ENCODE results near the gene CGN.

The CGN gene

DNA sequence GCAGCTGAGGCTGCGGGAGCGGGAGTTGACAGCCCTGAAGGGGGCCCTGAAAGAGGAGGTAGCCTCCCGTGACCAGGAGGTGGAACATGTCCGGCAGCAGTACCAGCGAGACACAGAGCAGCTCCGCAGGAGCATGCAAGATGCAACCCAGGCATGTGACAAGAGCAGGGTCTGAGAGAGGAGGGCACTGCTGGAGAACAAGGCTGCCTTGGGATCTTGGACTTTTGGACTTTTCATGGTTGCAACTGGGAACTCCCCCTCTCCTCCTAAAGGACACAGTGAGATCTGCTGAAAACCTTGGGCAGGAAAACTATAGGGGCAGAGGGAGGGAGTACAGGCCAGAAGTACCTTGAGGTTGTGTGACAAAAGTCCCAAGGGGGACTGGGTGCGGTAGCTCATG lies 13.5 kb downstream of the CGN start:
- H3K36me3 ChIP-seq = 0 out of 22 replicates have a peak, but pooled peaks cover 0 to 2% (median 0%) of the 10 kb centered on the region in 11 experiments
- H3K9ac ChIP-seq = no peak overlapping the region
- no peaks in the 10 kb centered on the region for H3K9me3 ChIP-seq (replicated peaks in 1 of 11)
- peak overlapping the region in 10 of 11 experiments; percentile 12 to 84 (median 74); a peak in 18 of 22 replicates for H3K4me2 ChIP-seq
- 0 out of 22 replicates have a peak, but pooled peaks cover 0 to 7% (median 0%) of the 10 kb centered on the region in 11 experiments for H3K27me3 ChIP-seq
- no peak overlapping the region for H3K4me3 ChIP-seq
- H3K4me1 ChIP-seq = peaks cover 0 to 32% (median 21%) of the 10 kb centered on the region in 10 experiments; a peak in 18 of 20 replicates
- TF ChIP-seq Cebpa-rat (IDR thresholded peaks at IDR 0.05) = no peak
- H3K27ac ChIP-seq = no peak overlapping the region
- H4K20me1 ChIP-seq = no peaks in the 10 kb centered on the region; a peak in 1 of 22 replicates

DNA sequence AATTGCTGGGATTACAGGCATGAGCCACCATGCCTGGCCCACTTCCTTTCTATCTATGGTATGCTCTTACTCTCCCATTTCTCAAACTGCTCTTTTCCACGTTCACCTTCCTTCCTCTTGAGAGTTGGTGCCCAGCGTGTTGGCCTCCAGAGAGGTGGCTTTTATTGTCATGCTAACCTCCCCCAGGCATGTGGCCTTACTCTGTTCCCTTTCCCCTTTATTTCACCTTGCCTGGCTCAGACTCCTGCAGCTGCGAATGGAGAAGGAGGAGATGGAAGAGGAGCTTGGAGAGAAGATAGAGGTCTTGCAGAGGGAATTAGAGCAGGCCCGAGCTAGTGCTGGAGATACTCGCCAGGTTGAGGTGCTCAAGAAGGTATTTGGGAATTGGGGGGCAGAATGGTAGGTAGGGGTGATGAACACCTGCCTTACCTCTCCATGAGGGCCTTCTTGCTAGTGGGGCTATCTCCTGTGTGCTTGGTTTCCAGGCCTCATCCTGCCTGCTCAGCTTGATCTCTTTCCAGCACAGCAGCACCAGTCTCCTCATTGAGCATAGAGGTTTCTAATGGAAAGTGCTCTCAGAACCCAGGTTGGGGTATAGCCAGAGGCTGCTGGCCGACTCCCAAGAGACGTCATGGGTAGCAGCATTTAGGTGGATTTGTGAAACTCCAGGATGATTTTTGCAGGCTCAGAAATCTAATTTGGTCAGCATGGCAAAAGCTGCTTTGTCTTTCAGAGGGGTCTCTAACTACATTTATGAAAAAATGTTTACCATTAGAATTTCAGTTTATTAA lies 15.7 kb downstream of the CGN start:
- H3K36me3 ChIP-seq = 0 out of 22 replicates have a peak, but pooled peaks cover 0 to 3% (median 0%) of the 10 kb centered on the region in 11 experiments

DNA sequence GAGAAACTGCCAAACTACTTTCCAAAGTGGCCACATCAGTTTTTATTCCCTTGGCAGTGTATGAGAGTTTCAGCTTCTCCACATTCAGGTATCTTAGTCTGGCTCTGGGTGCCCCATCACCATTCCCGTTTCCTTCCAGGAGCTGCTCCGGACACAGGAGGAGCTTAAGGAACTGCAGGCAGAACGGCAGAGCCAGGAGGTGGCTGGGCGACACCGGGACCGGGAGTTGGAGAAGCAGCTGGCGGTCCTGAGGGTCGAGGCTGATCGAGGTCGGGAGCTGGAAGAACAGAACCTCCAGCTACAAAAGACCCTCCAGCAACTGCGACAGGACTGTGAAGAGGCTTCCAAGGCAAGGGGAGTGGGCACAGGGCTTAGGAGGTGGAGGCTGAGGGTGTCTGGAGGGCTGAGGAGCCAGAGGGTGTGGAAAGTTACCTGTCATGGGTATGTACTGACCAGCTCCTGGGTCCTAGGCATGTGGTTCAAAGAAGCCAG lies 18.1 kb downstream of the CGN start:
- Histone ChIP-seq H3K9ac (no peak overlapping the region), H3K9me3 (replicated peaks in 1 of 11) (no peaks in the 10 kb centered on the region), H3K4me1 (peaks cover 0 to 36% (median 28%) of the 10 kb centered on the region in 10 experiments; a peak in 18 of 20 replicates), H3K4me3 (no peak overlapping the region), H3K4me2 (no peak overlapping the region), H3K27me3 (0 out of 22 replicates have a peak, but pooled peaks cover 0 to 7% (median 0%) of the 10 kb centered on the region in 11 experiments), H4K20me1 (no peaks in the 10 kb centered on the region; a peak in 1 of 22 replicates), H3K36me3 (0 out of 22 replicates have a peak, but pooled peaks cover 0 to 3% (median 0%) of the 10 kb centered on the region in 11 experiments), H3K27ac (no peak overlapping the region)
- TF ChIP-seq Cebpa-rat (IDR thresholded peaks at IDR 0.05) = no peak

More for the DNA sequence above, 15.7 kb downstream of the CGN start:
- H3K9ac ChIP-seq = no peak overlapping the region
- H3K4me1 ChIP-seq = peaks cover 0 to 32% (median 21%) of the 10 kb centered on the region in 10 experiments; a peak in 18 of 20 replicates
- no peak overlapping the region for H3K4me3 ChIP-seq
- no peak overlapping the region for H3K27ac ChIP-seq
- 0 out of 22 replicates have a peak, but pooled peaks cover 0 to 7% (median 0%) of the 10 kb centered on the region in 11 experiments for H3K27me3 ChIP-seq
- no peak overlapping the region for H3K4me2 ChIP-seq
- H4K20me1 ChIP-seq = no peaks in the 10 kb centered on the region; a peak in 1 of 22 replicates
- no peaks in the 10 kb centered on the region for H3K9me3 ChIP-seq (replicated peaks in 1 of 11)
- no peak for TF ChIP-seq Cebpa-rat (IDR thresholded peaks at IDR 0.05)

DNA sequence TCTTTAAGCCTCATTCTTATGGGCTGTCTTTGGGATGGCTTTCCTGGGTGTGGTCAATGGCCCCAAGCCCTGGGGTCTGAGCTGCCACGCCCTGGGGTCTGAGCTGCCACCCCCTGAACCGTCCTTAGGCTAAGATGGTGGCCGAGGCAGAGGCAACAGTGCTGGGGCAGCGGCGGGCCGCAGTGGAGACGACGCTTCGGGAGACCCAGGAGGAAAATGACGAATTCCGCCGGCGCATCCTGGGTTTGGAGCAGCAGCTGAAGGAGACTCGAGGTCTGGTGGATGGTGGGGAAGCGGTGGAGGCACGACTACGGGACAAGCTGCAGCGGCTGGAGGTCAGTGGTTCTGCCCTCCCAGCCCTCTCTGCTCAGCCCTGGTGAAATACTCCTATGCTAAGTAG lies 18.6 kb downstream of the CGN start:
- H3K9me3 ChIP-seq (replicated peaks in 1 of 11) = no peaks in the 10 kb centered on the region
- no peak overlapping the region for H3K9ac ChIP-seq
- 0 out of 22 replicates have a peak, but pooled peaks cover 0 to 3% (median 0%) of the 10 kb centered on the region in 11 experiments for H3K27me3 ChIP-seq
- TF ChIP-seq Cebpa-rat (IDR thresholded peaks at IDR 0.05) = no peak
- H3K27ac ChIP-seq = no peak overlapping the region
- no peak overlapping the region for H3K4me3 ChIP-seq
- H3K36me3 ChIP-seq = 0 out of 22 replicates have a peak, but pooled peaks cover 0 to 3% (median 0%) of the 10 kb centered on the region in 11 experiments
- H3K4me1 ChIP-seq = peaks cover 0 to 36% (median 28%) of the 10 kb centered on the region in 10 experiments; a peak in 18 of 20 replicates
- H3K4me2 ChIP-seq = no peak overlapping the region
- no peaks in the 10 kb centered on the region; a peak in 1 of 22 replicates for H4K20me1 ChIP-seq

DNA sequence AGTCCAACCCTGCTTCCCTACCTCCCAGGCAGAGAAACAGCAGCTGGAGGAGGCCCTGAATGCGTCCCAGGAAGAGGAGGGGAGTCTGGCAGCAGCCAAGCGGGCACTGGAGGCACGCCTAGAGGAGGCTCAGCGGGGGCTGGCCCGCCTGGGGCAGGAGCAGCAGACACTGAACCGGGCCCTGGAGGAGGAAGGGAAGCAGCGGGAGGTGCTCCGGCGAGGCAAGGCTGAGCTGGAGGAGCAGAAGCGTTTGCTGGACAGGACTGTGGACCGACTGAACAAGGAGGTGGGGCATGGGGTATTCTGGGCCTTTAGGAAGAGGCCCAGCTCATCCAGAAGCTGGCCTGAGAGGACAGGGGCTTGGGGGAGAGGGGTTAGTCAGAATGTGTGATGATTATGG lies 19.3 kb downstream of the CGN start:
- Histone ChIP-seq H3K4me2 (no peak overlapping the region), H3K4me3 (no peak overlapping the region), H4K20me1 (no peaks in the 10 kb centered on the region), H3K36me3 (0 out of 22 replicates have a peak, but pooled peaks cover 0 to 3% (median 0%) of the 10 kb centered on the region in 11 experiments), H3K4me1 (peaks cover 0 to 30% (median 21%) of the 10 kb centered on the region in 10 experiments; a peak in 16 of 20 replicates), H3K9ac (no peak overlapping the region), H3K9me3 (replicated peaks in 1 of 11) (no peaks in the 10 kb centered on the region), H3K27me3 (no peaks in the 10 kb centered on the region), H3K27ac (no peak overlapping the region)
- TF ChIP-seq Cebpa-rat (IDR thresholded peaks at IDR 0.05) = no peak

DNA sequence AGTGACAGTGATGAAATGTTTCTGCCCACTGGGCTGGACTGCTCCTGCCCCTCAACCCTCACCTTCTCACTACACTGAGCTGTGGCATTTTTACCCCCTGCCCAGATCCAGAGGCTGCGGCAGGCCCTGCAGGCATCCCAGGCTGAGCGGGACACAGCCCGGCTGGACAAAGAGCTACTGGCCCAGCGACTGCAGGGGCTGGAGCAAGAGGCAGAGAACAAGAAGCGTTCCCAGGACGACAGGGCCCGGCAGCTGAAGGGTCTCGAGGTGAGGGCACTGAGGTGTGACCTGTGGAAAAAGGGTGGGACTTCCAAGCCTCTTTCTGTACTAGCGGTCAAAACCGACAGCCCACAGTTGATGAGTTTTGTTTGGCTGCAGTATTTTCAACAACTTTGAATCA lies 22.7 kb downstream of the CGN start:
- H3K27me3 ChIP-seq = no peaks in the 10 kb centered on the region
- no peaks in the 10 kb centered on the region for H4K20me1 ChIP-seq
- H3K4me2 ChIP-seq = peak overlapping the region in 8 of 11 experiments; percentile 47 to 76 (median 66); a peak in 17 of 22 replicates
- H3K4me3 ChIP-seq = no peak overlapping the region
- H3K36me3 ChIP-seq = peaks cover 0 to 15% (median 0%) of the 10 kb centered on the region in 11 experiments; a peak in 3 of 22 replicates
- no peak overlapping the region for H3K27ac ChIP-seq
- peaks cover 0 to 18% (median 14%) of the 10 kb centered on the region in 10 experiments; a peak in 16 of 20 replicates for H3K4me1 ChIP-seq
- H3K9me3 ChIP-seq (replicated peaks in 1 of 11) = no peaks in the 10 kb centered on the region
- 0 out of 22 replicates have a peak overlapping the region, but pooled peaks of 1 of the 11 experiments have one; percentile 34 for H3K9ac ChIP-seq
- no peak for TF ChIP-seq Cebpa-rat (IDR thresholded peaks at IDR 0.05)

DNA sequence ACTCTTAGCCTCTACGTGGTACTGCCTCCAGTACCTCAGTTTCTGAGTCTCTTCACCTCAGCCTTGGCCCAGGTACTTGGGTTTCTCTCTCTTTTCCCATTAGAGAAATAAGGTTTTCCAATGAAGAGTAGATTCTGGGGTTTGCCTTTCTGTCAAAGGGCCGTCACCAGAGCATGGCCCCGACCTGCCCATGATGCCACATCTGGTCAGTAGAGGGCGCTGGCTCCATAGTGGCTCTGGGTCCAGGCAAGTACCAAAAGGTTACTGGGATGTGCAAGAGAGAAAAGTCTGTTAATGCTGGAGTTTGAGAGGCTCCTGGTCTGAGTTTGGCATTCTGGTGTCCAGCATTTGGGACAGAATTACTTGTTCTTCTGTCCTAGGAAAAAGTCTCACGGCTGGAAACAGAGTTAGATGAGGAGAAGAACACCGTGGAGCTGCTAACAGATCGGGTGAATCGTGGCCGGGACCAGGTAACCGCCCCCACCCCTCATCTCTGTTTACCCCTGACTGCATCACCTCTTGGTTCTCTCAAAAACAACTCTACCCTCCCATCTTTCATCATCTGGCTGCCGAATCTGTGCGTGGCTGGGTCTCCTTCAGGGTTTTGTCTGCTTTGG lies 23.6 kb downstream of the CGN start:
- Histone ChIP-seq H4K20me1 (0 out of 22 replicates have a peak, but pooled peaks cover 0 to 3% (median 0%) of the 10 kb centered on the region in 11 experiments), H3K36me3 (peaks cover 0 to 13% (median 0%) of the 10 kb centered on the region in 11 experiments; a peak in 3 of 22 replicates), H3K27ac (no peak overlapping the region), H3K4me2 (peak overlapping the region in 8 of 11 experiments; percentile 47 to 76 (median 66); a peak in 14 of 22 replicates), H3K27me3 (peaks cover 0 to 8% (median 4%) of the 10 kb centered on the region in 11 experiments; a peak in 16 of 22 replicates), H3K9me3 (replicated peaks in 1 of 11) (no peaks in the 10 kb centered on the region), H3K4me1 (peaks cover 0 to 24% (median 18%) of the 10 kb centered on the region in 10 experiments; a peak in 17 of 20 replicates), H3K4me3 (no peak overlapping the region), H3K9ac (no peak overlapping the region)
- TF ChIP-seq Cebpa-rat (IDR thresholded peaks at IDR 0.05) = no peak
